ENCODE results near the gene FOCAD. TPM values are rescaled to one million over a fixed set of nuclear protein-coding genes. Genes with fewer than 3 reads are reported as not detected.

FOCAD gene
- total RNA-seq, 2 experiments from 2014 or later, result 32.7 to 37.7 TPM

- CTCF ChIA-PET, result interaction anchor here (1.7 kb wide), 1 partner anchor 10 kb away, joined by 4 read pairs; no protein-coding TSS in a partner anchor
- ATAC-seq, result no peak
Measured at GRCh38 chr9:20754556-20754955, 70.5 kb downstream of the FOCAD start.

GRCh38 chr9:20760246-20760891 is 76.3 kb downstream of the FOCAD start:
- no peaks in the 10 kb centered on the region for H3K4me1 Mint-ChIP-seq
- CTCF ChIA-PET, result no interaction called here
- H3K27ac Mint-ChIP-seq, result no peak overlapping the region
- H3K4me3 Mint-ChIP-seq, result no peak overlapping the region
- H3K27me3 Mint-ChIP-seq, result no peaks in the 10 kb centered on the region
- H3K36me3 Mint-ChIP-seq, result peaks cover 22% of the 10 kb centered on the region
- ATAC-seq, result no peak
- DNase-seq, result no peak
- H3K9me3 Mint-ChIP-seq (ENCODE audit: low read depth), result no peaks in the 10 kb centered on the region

More at GRCh38 chr9:20754556-20754955, 70.5 kb downstream of the FOCAD start:
- no peak overlapping the region for H3K4me3 Mint-ChIP-seq
- DNase-seq, result no peak
- no peaks in the 10 kb centered on the region for H3K4me1 Mint-ChIP-seq
- H3K27ac Mint-ChIP-seq, result no peak overlapping the region
- peaks cover 11% of the 10 kb centered on the region for H3K36me3 Mint-ChIP-seq
- no peaks in the 10 kb centered on the region for H3K9me3 Mint-ChIP-seq (ENCODE audit: low read depth)
- no peaks in the 10 kb centered on the region for H3K27me3 Mint-ChIP-seq

- Mint-ChIP-seq H3K4me3 (no peak overlapping the region), H3K9me3 (ENCODE audit: low read depth) (peaks cover 3% of the 10 kb centered on the region), H3K4me1 (no peaks in the 10 kb centered on the region), H3K27me3 (no peaks in the 10 kb centered on the region), H3K36me3 (peaks cover 40% of the 10 kb centered on the region), H3K27ac (no peak overlapping the region)
- no peak for ATAC-seq
- CTCF ChIA-PET, result interaction anchor here (0.6 kb wide), 1 partner anchor 107 kb away, joined by 3 read pairs; no protein-coding TSS in a partner anchor
- DNase-seq, result no peak
Measured at GRCh38 chr9:20770947-20771346, 86.9 kb downstream of the FOCAD start.

- H3K36me3 Mint-ChIP-seq, result peaks cover 34% of the 10 kb centered on the region
- no peak overlapping the region for H3K27ac Mint-ChIP-seq
- ATAC-seq (no peak), DNase-seq (no peak)
- no peak overlapping the region for H3K4me3 Mint-ChIP-seq
- H3K4me1 Mint-ChIP-seq, result no peaks in the 10 kb centered on the region
- CTCF ChIA-PET, result interaction anchor here (0.6 kb wide), 1 partner anchor 107 kb away, joined by 3 read pairs; no protein-coding TSS in a partner anchor
- peaks cover 3% of the 10 kb centered on the region for H3K9me3 Mint-ChIP-seq (ENCODE audit: low read depth)
- H3K27me3 Mint-ChIP-seq, result no peaks in the 10 kb centered on the region
Measured at GRCh38 chr9:20771729-20772128, 87.7 kb downstream of the FOCAD start.

- CTCF ChIA-PET, result no interaction called here
- no peak for DNase-seq
- H3K27me3 Mint-ChIP-seq, result no peaks in the 10 kb centered on the region
- H3K36me3 Mint-ChIP-seq, result peaks cover 20% of the 10 kb centered on the region
- H3K27ac Mint-ChIP-seq, result no peak overlapping the region
- H3K4me3 Mint-ChIP-seq, result no peak overlapping the region
- H3K4me1 Mint-ChIP-seq, result no peaks in the 10 kb centered on the region
- H3K9me3 Mint-ChIP-seq (ENCODE audit: low read depth), result no peaks in the 10 kb centered on the region
- no peak for ATAC-seq
Measured at GRCh38 chr9:20775683-20776082, 91.6 kb downstream of the FOCAD start.

- CTCF ChIA-PET, result no interaction called here
- no peaks in the 10 kb centered on the region for H3K4me1 Mint-ChIP-seq
- no peak overlapping the region for H3K27ac Mint-ChIP-seq
Measured at GRCh38 chr9:20781092-20781491, 97.0 kb downstream of the FOCAD start.

GRCh38 chr9:20782289-20782688 is 98.2 kb downstream of the FOCAD start:
- H3K36me3 Mint-ChIP-seq, result peaks cover 11% of the 10 kb centered on the region
- CTCF ChIA-PET, result no interaction called here
- H3K4me3 Mint-ChIP-seq, result no peak overlapping the region
- H3K9me3 Mint-ChIP-seq (ENCODE audit: low read depth), result no peaks in the 10 kb centered on the region
- H3K4me1 Mint-ChIP-seq, result no peaks in the 10 kb centered on the region
- H3K27me3 Mint-ChIP-seq, result no peaks in the 10 kb centered on the region
- DNase-seq (no peak), ATAC-seq (no peak)
- no peak overlapping the region for H3K27ac Mint-ChIP-seq

More at GRCh38 chr9:20781092-20781491, 97.0 kb downstream of the FOCAD start:
- DNase-seq (no peak), ATAC-seq (no peak)
- H3K9me3 Mint-ChIP-seq (ENCODE audit: low read depth), result no peaks in the 10 kb centered on the region
- no peaks in the 10 kb centered on the region for H3K27me3 Mint-ChIP-seq
- no peak overlapping the region for H3K4me3 Mint-ChIP-seq
- peaks cover 12% of the 10 kb centered on the region for H3K36me3 Mint-ChIP-seq

GRCh38 chr9:20783057-20784038 is 99.3 kb downstream of the FOCAD start:
- Mint-ChIP-seq H3K4me3 (no peak overlapping the region), H3K4me1 (no peaks in the 10 kb centered on the region), H3K27ac (no peak overlapping the region), H3K27me3 (no peaks in the 10 kb centered on the region), H3K9me3 (ENCODE audit: low read depth) (no peaks in the 10 kb centered on the region), H3K36me3 (peaks cover 9% of the 10 kb centered on the region)
- DNase-seq, result no peak
- CTCF ChIA-PET, result no interaction called here
- no peak for ATAC-seq

GRCh38 chr9:20784196-20784595 is 100.1 kb downstream of the FOCAD start:
- no peak overlapping the region for H3K4me3 Mint-ChIP-seq
- no peaks in the 10 kb centered on the region for H3K4me1 Mint-ChIP-seq

GRCh38 chr9:20786807-20787206 is 102.7 kb downstream of the FOCAD start:
- peaks cover 23% of the 10 kb centered on the region for H3K36me3 Mint-ChIP-seq
- DNase-seq, result no peak
- no peaks in the 10 kb centered on the region for H3K27me3 Mint-ChIP-seq
- no peak overlapping the region for H3K27ac Mint-ChIP-seq
- no peaks in the 10 kb centered on the region for H3K9me3 Mint-ChIP-seq (ENCODE audit: low read depth)
- CTCF ChIA-PET, result no interaction called here
- H3K4me3 Mint-ChIP-seq, result no peak overlapping the region
- H3K4me1 Mint-ChIP-seq, result peaks cover 4% of the 10 kb centered on the region
- ATAC-seq, result no peak

More at GRCh38 chr9:20784196-20784595, 100.1 kb downstream of the FOCAD start:
- no peak for ATAC-seq
- CTCF ChIA-PET, result no interaction called here
- Mint-ChIP-seq H3K27me3 (no peaks in the 10 kb centered on the region), H3K36me3 (peaks cover 8% of the 10 kb centered on the region), H3K27ac (no peak overlapping the region), H3K9me3 (ENCODE audit: low read depth) (no peaks in the 10 kb centered on the region)
- DNase-seq, result no peak

GRCh38 chr9:20788526-20789451 is 104.7 kb downstream of the FOCAD start:
- Mint-ChIP-seq H3K27ac (no peak overlapping the region), H3K9me3 (ENCODE audit: low read depth) (no peaks in the 10 kb centered on the region), H3K4me3 (no peak overlapping the region), H3K36me3 (peaks cover 20% of the 10 kb centered on the region), H3K27me3 (no peaks in the 10 kb centered on the region), H3K4me1 (peaks cover 4% of the 10 kb centered on the region)
- CTCF ChIA-PET, result no interaction called here
- DNase-seq (no peak), ATAC-seq (no peak)

- DNase-seq, result no peak
- no peak for ATAC-seq
- Mint-ChIP-seq H3K36me3 (peaks cover 22% of the 10 kb centered on the region), H3K27me3 (no peaks in the 10 kb centered on the region), H3K4me3 (no peak overlapping the region), H3K27ac (no peak overlapping the region), H3K4me1 (peaks cover 4% of the 10 kb centered on the region), H3K9me3 (ENCODE audit: low read depth) (no peaks in the 10 kb centered on the region)
- CTCF ChIA-PET, result no interaction called here
Measured at GRCh38 chr9:20790721-20791120, 106.7 kb downstream of the FOCAD start.

- DNase-seq (no peak), ATAC-seq (no peak)
- H3K27ac Mint-ChIP-seq, result no peak overlapping the region
- peaks cover 22% of the 10 kb centered on the region for H3K36me3 Mint-ChIP-seq
- H3K4me1 Mint-ChIP-seq, result peaks cover 4% of the 10 kb centered on the region
- H3K9me3 Mint-ChIP-seq (ENCODE audit: low read depth), result no peaks in the 10 kb centered on the region
- no peak overlapping the region for H3K4me3 Mint-ChIP-seq
- CTCF ChIA-PET, result no interaction called here
- H3K27me3 Mint-ChIP-seq, result no peaks in the 10 kb centered on the region
Measured at GRCh38 chr9:20791682-20792081, 107.6 kb downstream of the FOCAD start.
